MG63 (cell line): ENCODE data around the gene C12orf56. TPM values are rescaled to one million over a fixed set of nuclear protein-coding genes. Genes with fewer than 3 reads are reported as not detected.

Experiments
- DNase-seq: peaks from one replicate; pipeline ENCODE4 v3.0.0-alpha.2; 2020
- H3K27me3 ChIP-seq: fragments of 250-450 bp; sonication (Bioruptor Pico); 2 replicates; pipeline ENCODE4 v1.5.1; 2020; ENCODE audit warnings: mild to moderate bottlenecking, moderate library complexity
- H3K36me3 ChIP-seq: fragments of 250-450 bp; sonication (Bioruptor Pico); 2 replicates; pipeline ENCODE4 v1.5.1; 2020; ENCODE audit warnings: mild to moderate bottlenecking, moderate library complexity
- H3K4me3 ChIP-seq: fragments of 250-450 bp; sonication (Bioruptor Pico); 2 replicates; pipeline ENCODE4 v1.5.1; 2020; ENCODE audit warnings: mild to moderate bottlenecking, moderate library complexity
- H3K9me3 ChIP-seq: fragments of 250-450 bp; sonication (Bioruptor Pico); 2 replicates; pipeline ENCODE4 v1.5.1; 2020; ENCODE audit warnings: mild to moderate bottlenecking, moderate library complexity
- total RNA-seq: library from RNA; depleted of rRNA; stranded (reverse); fragments of >200 nt; shearing (Covaris generic); gene quantifications from 2 replicates; pipeline ENCODE4 v1.2.3, GENCODE V29; 2014; ENCODE audit warnings: low replicate concordance; rRNA removed

Gene C12orf56, protein sequence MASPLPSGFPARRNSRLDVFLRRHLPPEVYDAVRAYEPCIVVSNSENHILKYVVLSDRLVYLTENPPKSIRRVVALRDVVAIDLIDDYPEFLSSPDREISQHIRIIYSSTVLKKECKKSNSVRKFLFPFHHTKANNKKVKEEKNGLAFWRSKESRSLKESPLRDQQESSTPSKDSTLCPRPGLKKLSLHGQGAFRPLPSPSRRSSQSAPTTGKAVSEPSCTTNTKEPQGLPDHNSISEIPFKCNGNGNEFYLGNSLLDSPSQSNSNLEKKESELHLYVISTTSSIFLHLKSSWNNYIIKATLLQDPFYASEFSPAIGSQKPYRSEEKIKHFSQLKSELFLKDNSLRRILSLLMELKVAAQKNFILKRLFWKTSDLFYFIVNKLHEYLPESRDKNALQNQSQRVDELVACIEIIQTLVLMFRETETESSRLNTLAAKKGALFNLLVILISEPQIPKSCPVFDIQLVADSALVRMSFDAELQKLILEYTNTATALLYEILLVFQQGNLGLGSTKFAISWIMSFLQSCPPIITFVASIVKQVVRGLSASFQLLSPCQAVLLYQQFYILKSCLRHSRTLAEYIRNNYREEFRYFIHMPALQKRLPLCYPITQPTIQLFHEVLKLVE
- total RNA-seq = 0.26 TPM in 1 of 2 replicates, not detected in the other

DNA sequence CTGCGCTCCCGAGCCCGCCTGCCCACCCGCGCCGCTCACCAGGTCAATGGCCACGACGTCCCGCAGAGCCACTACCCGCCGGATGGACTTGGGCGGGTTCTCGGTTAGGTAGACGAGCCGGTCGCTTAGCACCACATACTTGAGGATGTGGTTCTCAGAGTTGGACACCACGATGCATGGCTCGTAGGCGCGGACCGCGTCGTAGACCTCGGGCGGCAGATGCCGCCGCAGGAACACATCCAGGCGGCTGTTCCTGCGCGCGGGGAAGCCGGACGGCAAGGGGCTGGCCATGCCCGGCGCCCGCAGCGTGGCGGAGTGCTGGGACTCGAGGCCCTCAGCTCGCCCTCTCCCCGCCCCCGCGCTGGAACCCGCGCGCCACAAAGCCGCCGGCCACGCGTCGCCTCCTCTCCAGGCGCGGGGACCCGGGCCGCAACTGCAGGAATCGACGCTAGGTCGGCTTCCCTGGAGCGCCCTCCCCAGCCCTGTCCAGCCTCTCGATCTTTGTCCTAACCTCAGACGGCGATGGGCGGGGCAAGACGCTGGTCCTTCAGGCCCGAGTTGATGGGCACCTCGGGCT is at the start of gene C12orf56:
C12orf56 (minus strand) TSS at position 484 of the 577 bp plus-strand sequence; CDS start at position 291, 193 bp downstream.
- peak; percentile 53 for DNase-seq
- no peaks in the 10 kb centered on the region for H3K27me3 ChIP-seq
- H3K4me3 ChIP-seq = peak within 1 kb of the TSS; percentile 40

DNA sequence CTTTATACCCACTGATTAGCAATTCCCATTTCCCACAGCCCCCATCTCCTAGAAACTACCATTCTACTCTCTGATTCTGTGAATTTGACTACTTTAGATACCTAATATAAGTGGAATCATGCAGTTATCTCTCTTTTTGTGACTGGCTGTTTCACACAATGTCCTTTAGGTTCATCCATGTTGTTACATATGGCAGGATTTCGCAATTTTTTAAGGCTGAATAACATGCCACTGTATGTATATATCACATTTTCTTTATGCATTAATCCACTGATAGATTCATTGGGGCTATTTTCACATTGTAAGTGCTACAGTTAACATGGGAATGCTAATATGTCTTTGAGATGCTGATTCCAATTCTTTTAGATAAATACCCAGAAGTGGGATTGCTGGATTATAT is 49.5 kb upstream of the C12orf56 start:
- H3K27me3 ChIP-seq = no peaks in the 10 kb centered on the region
- H3K36me3 ChIP-seq = peaks cover 96% of the 10 kb centered on the region
- no peak for DNase-seq
- H3K4me3 ChIP-seq = no peak overlapping the region
- no peaks in the 10 kb centered on the region for H3K9me3 ChIP-seq

More for the DNA sequence above, at the start of gene C12orf56:
- no peaks in the 10 kb centered on the region; the same call in 1 of the 2 replicates for H3K9me3 ChIP-seq
- H3K36me3 ChIP-seq = no peaks in the 10 kb centered on the region

DNA sequence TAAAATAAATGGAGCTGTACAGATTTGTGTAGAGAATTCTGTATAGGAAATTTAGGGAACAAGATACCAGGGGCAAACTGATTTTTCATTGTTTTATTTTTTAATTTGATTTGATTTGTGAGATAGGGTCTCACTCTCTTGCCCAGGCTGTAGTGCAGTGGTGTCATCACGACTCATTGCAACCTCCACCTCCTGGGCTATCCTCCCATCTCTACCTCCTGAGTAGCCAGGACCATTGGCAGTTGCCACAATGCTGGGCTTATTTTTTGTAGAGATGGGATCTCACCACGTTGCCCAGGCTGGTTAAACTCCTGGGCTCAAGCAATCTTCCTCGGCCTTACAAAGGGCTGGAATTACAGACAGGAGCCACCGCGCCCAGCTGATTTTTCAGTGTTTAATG is 43.4 kb upstream of the C12orf56 start:
- peaks cover 98% of the 10 kb centered on the region for H3K36me3 ChIP-seq
- DNase-seq = no peak
- no peak overlapping the region for H3K4me3 ChIP-seq
- no peaks in the 10 kb centered on the region for H3K9me3 ChIP-seq
- H3K27me3 ChIP-seq = no peaks in the 10 kb centered on the region

DNA sequence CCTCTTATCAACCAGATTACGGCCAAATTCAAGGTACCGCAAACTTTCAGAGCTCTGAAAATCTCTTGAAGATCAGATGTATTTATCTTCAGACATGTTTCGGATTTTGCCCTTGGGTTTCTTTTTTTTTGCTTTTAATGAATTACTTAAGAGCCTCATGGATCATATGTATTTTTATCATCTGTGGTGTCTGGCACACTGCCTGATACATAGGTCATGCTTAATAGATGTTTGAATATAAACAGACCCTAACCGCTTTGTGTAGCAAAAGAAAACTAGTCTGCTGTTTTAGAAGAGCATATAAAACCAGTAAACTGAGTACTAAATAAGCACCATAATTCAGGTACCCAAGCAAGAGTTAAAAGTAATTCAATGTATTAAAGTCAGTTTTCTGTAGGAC is 41.2 kb upstream of the C12orf56 start:
- Histone ChIP-seq H3K27me3 (no peaks in the 10 kb centered on the region), H3K4me3 (no peak overlapping the region), H3K9me3 (no peaks in the 10 kb centered on the region), H3K36me3 (peaks cover 92% of the 10 kb centered on the region)
- DNase-seq = no peak

DNA sequence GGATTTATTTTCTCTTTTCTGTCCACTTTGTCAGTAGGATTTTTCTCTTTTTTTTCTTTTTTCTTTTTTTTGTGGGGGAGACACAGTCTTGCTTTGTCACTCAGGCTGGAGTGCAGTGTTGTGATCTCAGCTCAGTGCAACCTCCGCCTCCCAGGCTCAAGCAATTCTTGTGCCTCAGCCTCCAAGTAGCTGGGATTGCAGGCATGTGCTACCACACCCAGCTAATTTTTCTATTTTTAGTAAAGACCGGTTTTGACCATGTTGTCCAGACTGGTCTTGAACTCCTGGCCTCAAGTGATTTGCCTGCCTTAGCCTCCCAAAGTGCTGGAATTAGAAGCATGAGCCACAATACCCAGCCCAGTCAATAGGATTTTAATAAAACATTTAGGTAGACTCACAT is 40.3 kb upstream of the C12orf56 start:
- H3K9me3 ChIP-seq = no peaks in the 10 kb centered on the region
- H3K27me3 ChIP-seq = no peaks in the 10 kb centered on the region
- no peak for DNase-seq
- H3K36me3 ChIP-seq = peaks cover 91% of the 10 kb centered on the region
- no peak overlapping the region for H3K4me3 ChIP-seq

DNA sequence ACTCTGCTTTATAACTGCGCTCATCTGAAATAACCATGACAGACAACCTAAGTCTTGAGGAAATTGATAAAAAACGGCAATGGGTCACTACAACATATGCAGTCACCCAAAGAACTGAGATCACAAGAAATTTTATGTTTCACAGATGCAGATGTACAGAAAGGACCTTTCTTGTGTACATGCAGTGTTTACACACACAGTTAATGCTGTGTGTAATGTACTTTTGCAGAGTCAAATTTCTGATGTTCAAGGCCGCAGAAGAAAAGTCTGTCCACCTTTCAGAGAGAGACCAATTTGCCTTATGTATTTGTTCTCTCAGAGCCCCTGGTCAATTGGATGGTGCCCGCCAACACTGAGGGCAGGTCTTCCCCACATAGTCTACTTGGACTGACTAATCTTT is 38.4 kb upstream of the C12orf56 start:
- DNase-seq = no peak
- Histone ChIP-seq H3K36me3 (peaks cover 91% of the 10 kb centered on the region), H3K27me3 (no peaks in the 10 kb centered on the region), H3K4me3 (no peak overlapping the region), H3K9me3 (no peaks in the 10 kb centered on the region)

DNA sequence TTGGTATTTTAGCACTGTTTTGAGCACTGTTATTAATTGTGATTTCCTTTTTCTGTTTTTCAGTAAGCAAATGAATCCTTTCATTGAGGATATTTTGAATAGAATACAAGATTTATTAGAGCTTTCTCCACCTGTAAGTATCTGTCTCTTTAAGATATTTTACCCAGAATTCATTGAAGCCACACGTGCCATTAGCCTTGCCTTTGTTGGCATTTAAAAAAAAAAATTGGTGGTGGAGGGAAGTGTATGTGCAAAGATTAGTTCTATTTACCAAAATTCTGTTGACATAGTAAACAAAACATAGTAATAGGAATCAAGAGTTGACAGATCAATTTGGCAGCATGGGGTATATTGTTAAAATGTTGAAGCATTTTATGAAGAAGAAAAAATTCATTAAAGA is 37.4 kb upstream of the C12orf56 start:
- no peak overlapping the region for H3K4me3 ChIP-seq
- DNase-seq = no peak
- H3K27me3 ChIP-seq = no peaks in the 10 kb centered on the region
- no peaks in the 10 kb centered on the region for H3K9me3 ChIP-seq
- H3K36me3 ChIP-seq = peaks cover 91% of the 10 kb centered on the region

DNA sequence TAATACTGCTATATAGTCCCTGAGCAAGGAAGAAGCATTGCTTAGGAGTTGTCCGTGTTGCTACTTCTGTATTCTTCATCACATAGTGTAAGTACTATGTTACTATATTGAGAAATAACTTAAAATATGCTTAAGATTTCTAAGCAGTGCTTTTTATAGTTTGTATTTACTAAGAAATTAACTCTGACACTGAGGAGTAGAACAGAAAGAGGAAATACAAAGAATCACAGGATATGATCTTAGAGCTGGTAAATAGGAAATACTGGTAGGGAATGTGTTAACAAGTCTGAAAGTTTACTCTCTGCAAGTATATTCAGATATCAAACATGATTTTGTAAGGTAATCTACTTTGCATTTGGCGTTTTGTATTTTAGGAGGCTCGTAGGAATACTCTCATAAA is 29.1 kb upstream of the C12orf56 start:
- H3K36me3 ChIP-seq = peaks cover 96% of the 10 kb centered on the region
- no peaks in the 10 kb centered on the region for H3K27me3 ChIP-seq
- no peaks in the 10 kb centered on the region for H3K9me3 ChIP-seq
- no peak for DNase-seq
- no peak overlapping the region for H3K4me3 ChIP-seq

DNA sequence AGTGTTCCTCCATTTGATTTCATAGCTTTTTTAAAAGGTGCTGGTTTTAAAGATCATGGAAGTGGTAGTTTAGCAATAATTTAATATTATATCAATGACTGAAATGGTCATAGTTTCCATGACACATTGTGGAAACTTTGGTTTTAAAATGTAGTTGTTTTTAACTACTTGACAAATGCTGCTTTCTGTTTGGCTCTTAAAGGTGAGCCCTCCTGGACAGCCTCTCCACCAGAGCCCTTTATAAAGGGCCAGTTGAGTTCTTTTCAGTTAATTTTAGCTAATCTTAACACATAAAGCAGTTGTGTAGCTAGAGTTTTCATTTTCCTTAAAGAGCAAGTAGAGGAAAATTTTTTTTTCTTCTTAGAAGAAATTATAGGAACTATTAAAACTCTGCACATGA is 27.7 kb upstream of the C12orf56 start:
- Histone ChIP-seq H3K9me3 (no peaks in the 10 kb centered on the region), H3K4me3 (no peak overlapping the region), H3K27me3 (no peaks in the 10 kb centered on the region), H3K36me3 (peaks cover 96% of the 10 kb centered on the region)
- DNase-seq = no peak

DNA sequence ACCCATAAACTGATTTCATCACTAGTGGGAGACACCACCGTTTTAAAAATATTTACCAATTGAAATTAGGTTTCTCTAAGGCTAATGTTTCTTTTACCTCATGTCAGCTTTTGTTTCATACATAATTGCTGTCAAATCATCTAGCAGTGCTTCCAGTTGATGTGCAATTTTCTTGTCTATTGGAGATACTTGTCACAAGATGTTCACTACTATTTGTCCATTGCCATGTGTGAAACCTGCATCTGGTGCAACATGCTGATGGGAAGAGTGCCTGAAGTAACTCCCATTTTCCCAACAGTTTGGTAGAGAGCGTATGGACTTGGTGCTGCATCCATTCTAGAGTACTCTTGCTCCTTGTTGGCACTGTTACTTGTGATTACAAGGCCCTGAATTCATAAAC is 23.3 kb upstream of the C12orf56 start:
- no peak for DNase-seq
- H3K27me3 ChIP-seq = no peaks in the 10 kb centered on the region
- no peaks in the 10 kb centered on the region for H3K9me3 ChIP-seq
- H3K36me3 ChIP-seq = peaks cover 93% of the 10 kb centered on the region
- H3K4me3 ChIP-seq = no peak overlapping the region

DNA sequence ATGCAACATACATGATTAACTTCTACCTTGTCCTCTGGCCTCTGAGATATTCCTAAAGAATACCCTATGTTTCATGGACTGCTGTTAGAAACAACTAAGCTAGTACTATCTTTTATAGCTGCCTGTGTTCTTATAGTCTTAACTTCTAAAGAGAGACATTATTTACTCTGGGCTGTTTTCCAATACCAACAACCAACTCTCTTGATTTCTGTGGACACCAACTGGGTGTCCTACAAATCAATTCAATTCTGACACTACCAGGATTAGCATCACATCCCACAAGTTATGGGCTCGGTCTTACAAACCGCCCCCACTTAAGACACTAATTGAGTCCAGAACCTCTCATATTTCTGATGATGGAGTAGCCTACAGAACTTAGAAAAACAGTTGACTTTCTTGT is 21.9 kb upstream of the C12orf56 start:
- H3K4me3 ChIP-seq = no peak overlapping the region
- no peaks in the 10 kb centered on the region for H3K9me3 ChIP-seq
- no peaks in the 10 kb centered on the region for H3K27me3 ChIP-seq
- peaks cover 92% of the 10 kb centered on the region for H3K36me3 ChIP-seq
- DNase-seq = no peak

DNA sequence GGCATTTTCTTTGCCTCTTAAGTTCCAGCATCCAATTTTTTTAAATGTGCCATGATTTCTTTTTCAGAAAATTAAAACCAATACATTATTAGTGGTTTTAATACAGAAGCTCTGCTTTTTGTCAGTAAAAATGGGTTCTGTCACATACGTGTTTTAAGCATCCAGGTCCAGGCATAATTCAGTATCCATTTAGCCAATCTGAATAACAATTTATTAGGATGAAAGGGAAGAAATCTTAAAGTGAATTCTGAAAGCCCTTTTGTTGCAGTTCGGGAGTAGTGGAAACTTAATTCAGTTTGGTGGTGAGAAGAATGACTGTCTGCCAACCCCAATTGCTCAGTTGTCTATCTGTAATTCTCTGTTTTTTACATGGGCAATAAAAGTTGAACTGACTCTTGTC is 20.9 kb upstream of the C12orf56 start:
- Histone ChIP-seq H3K27me3 (no peaks in the 10 kb centered on the region), H3K9me3 (no peaks in the 10 kb centered on the region)
- DNase-seq = no peak

DNA sequence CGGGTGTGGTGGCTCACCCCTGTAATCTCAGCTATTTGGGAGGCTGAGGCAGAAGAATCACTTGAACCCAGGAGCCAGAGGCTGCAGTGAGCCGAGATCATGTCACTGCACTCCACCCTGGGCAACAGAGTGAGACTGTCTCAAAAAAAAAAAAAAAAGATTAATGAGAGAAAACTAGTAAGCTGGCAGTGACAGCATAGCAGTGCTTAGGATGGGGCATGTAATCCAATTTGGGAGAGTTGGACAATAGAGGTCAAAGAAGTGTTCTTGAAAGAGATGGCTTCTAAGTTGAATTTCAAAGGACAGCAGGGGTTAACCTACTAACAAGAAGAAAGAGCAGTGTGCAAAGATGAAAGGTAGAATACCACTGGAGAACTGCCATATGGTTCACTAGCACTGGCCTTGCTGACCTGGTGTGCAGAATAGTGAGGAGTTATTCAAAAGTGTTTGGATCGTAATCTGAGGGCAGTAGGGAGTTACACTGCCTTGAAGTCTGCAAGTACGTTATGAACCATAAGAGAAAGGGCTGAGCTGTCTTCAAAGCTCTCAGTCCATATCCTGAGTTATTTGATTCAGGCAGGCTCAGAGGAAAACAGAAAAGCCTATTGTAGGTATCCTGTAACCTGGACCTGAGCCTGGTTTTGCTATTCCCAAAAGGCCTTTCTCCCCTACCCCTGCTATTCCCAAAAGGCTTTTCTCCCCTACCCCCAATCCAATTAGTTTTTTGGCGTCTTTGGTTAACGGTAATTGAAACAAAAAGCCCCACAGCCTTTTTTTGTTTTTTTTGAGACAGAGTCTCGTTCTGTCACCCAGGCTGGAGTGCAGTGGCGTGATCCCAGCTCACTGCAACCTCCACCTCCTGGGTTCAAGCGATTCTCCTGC is 17.0 kb upstream of the C12orf56 start:
- no peak for DNase-seq
- H3K9me3 ChIP-seq = no peaks in the 10 kb centered on the region
- peaks cover 70% of the 10 kb centered on the region for H3K36me3 ChIP-seq
- no peaks in the 10 kb centered on the region for H3K27me3 ChIP-seq
- H3K4me3 ChIP-seq = no peak overlapping the region

More for the DNA sequence above, 20.9 kb upstream of the C12orf56 start:
- H3K36me3 ChIP-seq = peaks cover 89% of the 10 kb centered on the region
- no peak overlapping the region for H3K4me3 ChIP-seq

DNA sequence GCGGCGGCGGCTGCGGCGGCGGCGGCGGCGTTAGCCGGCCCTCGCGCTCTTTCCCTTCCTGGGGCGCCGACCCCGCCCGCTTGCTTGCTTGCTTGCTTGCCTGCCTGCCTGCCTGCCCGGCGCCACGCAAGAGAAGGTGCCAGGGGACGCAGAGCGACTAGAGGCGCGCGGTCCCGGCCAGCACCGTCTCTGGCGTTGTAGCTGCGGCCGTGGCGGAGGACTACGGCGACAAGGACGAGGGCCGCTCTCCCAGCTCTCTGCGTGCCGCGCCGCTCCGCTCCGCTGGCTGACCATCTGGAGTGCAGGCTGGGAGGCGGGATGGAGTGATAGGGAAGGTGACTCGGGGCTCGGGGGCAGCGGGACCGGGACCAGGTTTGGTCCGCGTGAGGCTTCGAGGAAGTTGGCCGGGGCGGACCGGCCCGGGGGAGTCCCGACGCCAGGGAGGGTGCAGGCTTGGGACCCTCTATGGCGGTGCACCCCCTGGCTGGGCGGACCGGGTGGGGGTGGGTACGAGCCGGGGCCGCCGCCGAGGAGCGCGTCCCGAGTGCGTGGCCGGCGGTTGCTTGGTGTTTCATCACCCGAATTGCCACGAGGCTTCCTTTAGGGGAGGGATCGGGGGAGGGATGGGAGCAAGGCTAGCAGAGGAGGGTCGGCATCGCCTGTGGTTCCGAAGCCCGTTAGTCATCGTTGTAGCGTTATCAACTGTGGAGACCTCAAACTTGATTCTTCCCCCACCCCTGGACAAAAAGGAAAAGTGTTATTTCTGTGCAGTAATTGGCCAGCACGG is 14.1 kb upstream of the C12orf56 start:
- H3K27me3 ChIP-seq = no peaks in the 10 kb centered on the region
- DNase-seq = peak; percentile 83
- H3K9me3 ChIP-seq = no peaks in the 10 kb centered on the region

DNA sequence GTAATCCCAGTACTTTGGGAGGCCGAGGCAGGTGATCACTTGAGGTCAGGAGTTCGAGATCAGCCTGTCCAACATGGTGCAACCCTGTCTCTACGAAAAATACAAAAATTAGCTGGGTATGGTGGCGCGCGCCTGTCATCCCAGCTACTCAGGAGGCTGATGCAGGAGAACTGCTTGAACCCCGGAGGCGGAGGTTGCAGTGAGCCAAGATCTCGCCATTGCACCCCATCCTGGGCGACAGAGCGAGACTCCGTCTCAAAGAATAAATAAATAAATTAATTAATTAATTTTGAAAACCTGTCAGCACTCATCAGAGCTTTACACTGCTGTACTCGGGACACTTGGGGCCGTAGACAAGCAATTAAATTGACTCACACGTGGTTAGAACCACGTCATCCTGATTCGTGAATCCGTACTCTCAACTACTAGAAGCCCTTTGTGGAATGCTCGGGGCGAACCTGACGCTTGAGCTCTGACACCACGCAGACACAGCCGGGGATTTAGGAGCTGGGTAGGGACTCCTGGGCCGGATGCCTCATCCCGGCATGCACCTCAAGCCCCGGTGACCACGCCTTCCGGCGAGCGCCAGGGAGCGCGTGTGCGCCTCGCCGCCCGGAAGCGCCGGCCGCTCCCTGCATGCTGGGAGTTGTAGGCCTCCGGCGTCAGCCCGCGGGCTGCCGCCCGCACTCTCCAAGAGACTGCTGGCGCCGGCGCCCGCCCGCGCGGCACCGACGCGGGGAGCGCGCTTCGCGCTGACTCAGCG is 13.3 kb upstream of the C12orf56 start, which contains the start of gene XPOT:
XPOT (plus strand) TSS at position 686 of the 763 bp plus-strand sequence. CDS start 5,644 bp downstream, outside the sequence.
- Histone ChIP-seq H3K9me3 (no peaks in the 10 kb centered on the region), H3K36me3 (peaks cover 38% of the 10 kb centered on the region), H3K27me3 (no peaks in the 10 kb centered on the region), H3K4me3 (peak within 1 kb of the TSS; percentile 97)
- peak; percentile 97 for DNase-seq

More for the DNA sequence above, 14.1 kb upstream of the C12orf56 start:
- Histone ChIP-seq H3K4me3 (peak overlapping the region; percentile 97), H3K36me3 (peaks cover 43% of the 10 kb centered on the region)
